Stimulated activated CD4-positive, alpha-beta T cell treated with anti-CD3 and anti-CD28 coated beads, Interleukin-4, amount 100 ng/mL, for 4 hours (primary cell): ENCODE results near the gene SIGLEC6.

Experiments used
- DNase-seq, 2 experiments: peaks; one replicate each; pipeline ENCODE4 v3.0.0-alpha.2; 2020

Gene SIGLEC6

GRCh38 chr19:51472607-51473006 is 58.9 kb downstream of the SIGLEC6 start:
- no peak for DNase-seq

GRCh38 chr19:51471527-51471926 is 59.9 kb downstream of the SIGLEC6 start:
- DNase-seq, result no peak

DNA sequence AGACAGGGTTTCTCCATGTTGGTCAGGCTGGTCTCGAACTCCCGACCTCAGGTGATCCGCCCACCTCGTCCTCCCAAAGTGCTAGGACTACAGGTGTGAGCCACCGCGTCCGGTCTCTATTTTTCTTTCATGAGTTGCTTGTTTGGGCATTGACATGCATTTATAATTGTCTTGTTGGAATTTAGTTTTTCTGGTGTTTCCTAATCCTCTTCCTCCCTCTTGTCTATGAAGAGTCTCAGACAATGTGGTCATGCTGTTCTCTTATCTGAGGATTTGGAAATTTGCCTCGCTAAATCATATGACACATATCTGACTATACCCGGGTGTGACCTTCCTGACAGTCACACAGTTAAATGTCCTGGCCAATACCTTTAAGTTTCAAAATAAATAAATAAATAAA is 60.5 kb downstream of the SIGLEC6 start:
- no peak for DNase-seq

- no peak for DNase-seq
Observed at GRCh38 chr19:51469629-51470028, 61.8 kb downstream of the SIGLEC6 start.

- no peak for DNase-seq
Observed at GRCh38 chr19:51469162-51469561, 62.3 kb downstream of the SIGLEC6 start.

GRCh38 chr19:51468545-51468920 is 62.9 kb downstream of the SIGLEC6 start:
- DNase-seq, result no peak

DNA sequence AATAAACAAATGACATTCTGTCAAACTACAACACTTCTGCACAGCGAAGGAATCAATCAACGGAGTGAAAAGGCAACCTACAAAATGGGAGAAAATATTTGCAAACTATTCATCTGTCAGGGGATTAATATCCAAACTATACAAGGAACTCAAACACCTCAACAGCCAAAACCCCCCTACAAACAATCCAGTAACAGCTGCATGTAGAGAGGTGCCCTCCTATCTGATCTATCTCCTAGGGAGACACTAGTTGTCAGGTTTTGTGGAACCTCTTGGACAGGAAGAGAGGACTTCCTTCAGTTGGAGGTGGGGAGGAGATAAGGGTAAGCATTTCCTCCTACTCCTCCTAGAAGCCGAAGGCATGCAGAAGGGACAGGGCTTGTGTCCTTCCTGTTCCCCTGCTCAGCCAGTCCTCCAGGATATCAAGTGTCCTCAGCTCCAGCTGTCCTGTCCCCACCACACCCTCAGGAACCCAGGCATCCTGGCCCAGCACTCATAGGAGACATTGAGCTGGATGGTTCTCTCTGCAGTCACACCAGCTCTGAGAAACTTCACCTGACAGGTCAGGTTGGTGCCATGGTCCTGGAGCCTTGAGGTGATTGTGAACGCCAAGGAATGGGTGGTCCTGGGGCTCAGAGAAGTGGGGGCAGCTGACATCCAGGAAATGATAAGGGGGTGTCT is 63.5 kb downstream of the SIGLEC6 start:
- DNase-seq, result no peak
